Measurements from ENCODE around the gene GNG8.

GRCh38 chr19:46661020-46661731 is 25.2 kb upstream of the GNG8 start, which contains the start of gene DACT3:
- TF ChIP-seq CTCF (IDR thresholded peaks at IDR 0.05 in 4 of 5, conservative IDR thresholded peaks at IDR 0.05 in 1 of 5) (no peak), POLR2A (IDR thresholded peaks at IDR 0.05) (no peak)

Measured in gastrocnemius medialis (tissue), 4 donors.